H1 (cell line): Measurements from ENCODE around the gene EIF1B. TPM values are rescaled to one million over a fixed set of nuclear protein-coding genes. Genes with fewer than 3 reads are reported as not detected.
A peak's percentile ranks its signal among the peaks of the same experiment; 100 is the strongest.

Experiments used
- CTCF ChIA-PET: fragments of 300-600 bp; sonication (Branson Sonifier 250); formaldehyde crosslinking; loops from one replicate; lab custom pipeline; 2021; ENCODE audit not compliant: partially characterized antibody; lab: Charles Lee
- POLR2A ChIA-PET: fragments of 300-600 bp; sonication (Branson Sonifier 250); formaldehyde crosslinking; loops from one replicate; lab custom pipeline; 2021; ENCODE audit warnings: inconsistent platforms; ENCODE audit not compliant: partially characterized antibody; lab: Charles Lee
- DNase-seq, 2 experiments: peaks; one replicate each; pipeline versions ENCODE4 v3.0.0 to v3.0.0-alpha.2; 2010 to 2022; ENCODE audit warnings: low spot score in 2 of 2, low read depth in 1 of 2, mixed read lengths in 1 of 2
- FAIRE-seq: peaks from 2 replicates; lab custom pipeline; 2011; peaks lifted over from hg19 to GRCh38; lab: Jason Lieb, UNC
- H2AFZ ChIP-seq: 2 replicates; pipeline ENCODE4 v1.8.1; 2012; ENCODE audit warnings: low read length, inconsistent platforms
- H2AK5ac ChIP-seq: 2 replicates; pipeline ENCODE4 v1.6.1; 2013; ENCODE audit warnings: low read depth, low read length
- H2BK120ac ChIP-seq: replicated peaks from 2 replicates; pipeline ENCODE3; 2013; ENCODE audit warnings: low read depth, low read length, inconsistent platforms
- H2BK12ac ChIP-seq: 2 replicates; pipeline ENCODE4 v1.6.1; 2013; ENCODE audit warnings: low read depth, low read length
- H2BK15ac ChIP-seq: 2 replicates; pipeline ENCODE4 v1.6.1; 2013; ENCODE audit warnings: low read length
- H2BK20ac ChIP-seq: 2 replicates; pipeline ENCODE4 v1.6.1; 2013; ENCODE audit warnings: low read length
- H2BK5ac ChIP-seq: 2 replicates; pipeline ENCODE4 v1.6.1; 2013; ENCODE audit warnings: low read depth, low read length
- H3K14ac ChIP-seq: 2 replicates; pipeline ENCODE4 v1.6.1; 2013; ENCODE audit warnings: inconsistent platforms; ENCODE audit not compliant: insufficient read length
- H3K18ac ChIP-seq: 2 replicates; pipeline ENCODE4 v1.6.1; 2013; ENCODE audit warnings: low read length; ENCODE audit errors: extremely low read depth
- H3K23ac ChIP-seq: 2 replicates; pipeline ENCODE4 v1.6.1; 2013; ENCODE audit warnings: inconsistent platforms; ENCODE audit not compliant: insufficient read length
- H3K23me2 ChIP-seq: 2 replicates; pipeline ENCODE4 v1.6.1; 2013; ENCODE audit warnings: low read depth, low read length
- H3K27ac ChIP-seq: 2 replicates; pipeline ENCODE4 v1.6.1; 2011; ENCODE audit warnings: low read depth, low read length, inconsistent platforms
- H3K27me3 ChIP-seq, 4 experiments: replicated peaks in 1 of 4; 1 replicate in 1 of 4; 2 replicates in 3 of 4; pipeline versions ENCODE4 v1.6.1 to v1.8.1; 2011 to 2013; ENCODE audit warnings: low read length in 3 of 4, mild to moderate bottlenecking in 3 of 4, inconsistent platforms in 2 of 4, mixed read lengths in 2 of 4, moderate library complexity in 1 of 4; ENCODE audit not compliant: control insufficient read depth in 3 of 4, insufficient read depth in 3 of 4; ENCODE audit errors: extremely low read depth in 1 of 4
- H3K36me3 ChIP-seq, 4 experiments: 2 replicates each; pipeline versions ENCODE4 v1.6.1 to v1.8.1; 2011 to 2013; ENCODE audit warnings: mild to moderate bottlenecking in 4 of 4, low read length in 3 of 4, moderate library complexity in 2 of 4, control low read depth in 1 of 4, inconsistent platforms in 1 of 4; ENCODE audit not compliant: insufficient read depth in 4 of 4, control insufficient read depth in 2 of 4
- H3K4ac ChIP-seq: replicated peaks from 2 replicates; pipeline ENCODE3; 2013; ENCODE audit warnings: low read length, low read depth, mixed read lengths, inconsistent platforms; ENCODE audit not compliant: insufficient read length
- H3K4me1 ChIP-seq, 4 experiments: replicated peaks in 1 of 4; 1 replicate in 1 of 4; 2 replicates in 3 of 4; pipeline versions ENCODE4 v1.6.1 to v1.8.1; 2011 to 2013; ENCODE audit warnings: low read length in 3 of 4, inconsistent platforms in 2 of 4, mixed read lengths in 1 of 4; ENCODE audit not compliant: insufficient read depth in 4 of 4, control insufficient read depth in 3 of 4
- H3K4me2 ChIP-seq, 2 experiments: 2 replicates each; pipeline versions ENCODE4 v1.6.1 to v1.8.1; 2011 to 2013; ENCODE audit warnings: low read depth in 2 of 2, low read length in 2 of 2, control low read depth in 1 of 2, inconsistent platforms in 1 of 2, mild to moderate bottlenecking in 1 of 2; ENCODE audit not compliant: insufficient read depth in 1 of 2
- H3K4me3 ChIP-seq, 4 experiments: fragments of 200-600, 300-600 bp in 1 of 4; sonication (generic), shearing (Covaris generic), sonication (Bioruptor Twin) in 1 of 4; 2 replicates each; pipeline versions ENCODE4 v1.5.1 to v1.8.1; 2011 to 2016; ENCODE audit warnings: low read length in 4 of 4, low read depth in 3 of 4, control low read depth in 2 of 4, inconsistent platforms in 2 of 4, mild to moderate bottlenecking in 2 of 4, mixed read lengths in 1 of 4, moderate library complexity in 1 of 4; ENCODE audit not compliant: insufficient read depth in 2 of 4; ENCODE audit errors: extremely low read depth in 1 of 4
- H3K56ac ChIP-seq: replicated peaks from 2 replicates; pipeline ENCODE3; 2013; ENCODE audit warnings: low read depth, mild to moderate bottlenecking, mixed read lengths, low read length, inconsistent platforms; ENCODE audit not compliant: insufficient read length
- H3K79me1 ChIP-seq: 2 replicates; pipeline ENCODE4 v1.6.1; 2013; ENCODE audit warnings: low read depth, low read length, control low read depth
- H3K79me2 ChIP-seq, 2 experiments: 2 replicates each; pipeline versions ENCODE4 v1.6.1 to v1.8.1; 2012 to 2013; ENCODE audit warnings: low read length in 2 of 2, mild to moderate bottlenecking in 2 of 2, inconsistent platforms in 1 of 2; ENCODE audit not compliant: insufficient read depth in 2 of 2, control insufficient read depth in 1 of 2
- H3K9ac ChIP-seq, 4 experiments: replicated peaks in 1 of 4; 1 replicate in 1 of 4; 2 replicates in 3 of 4; pipeline versions ENCODE4 v1.6.1 to v1.8.1; 2011 to 2013; ENCODE audit warnings: low read depth in 3 of 4, low read length in 3 of 4, control low read depth in 2 of 4, mild to moderate bottlenecking in 2 of 4, moderate library complexity in 2 of 4, inconsistent platforms in 1 of 4; ENCODE audit errors: extremely low read depth in 1 of 4
- H3K9me3 ChIP-seq, 2 experiments: 2 replicates each; pipeline versions ENCODE4 v1.6.1 to v1.8.1; 2012 to 2013; ENCODE audit warnings: mild to moderate bottlenecking in 2 of 2, moderate library complexity in 2 of 2, control low read depth in 1 of 2, inconsistent platforms in 1 of 2, low read depth in 1 of 2, low read length in 1 of 2, mixed read lengths in 1 of 2; ENCODE audit not compliant: insufficient read depth in 2 of 2
- H4K20me1 ChIP-seq, 2 experiments: replicated peaks in 1 of 2; 2 replicates each; pipeline versions ENCODE3 to v1.8.1; 2011 to 2013; ENCODE audit warnings: inconsistent platforms in 2 of 2, low read length in 2 of 2, mild to moderate bottlenecking in 1 of 2; ENCODE audit not compliant: insufficient read depth in 2 of 2, control insufficient read depth in 1 of 2
- H4K5ac ChIP-seq: 2 replicates; pipeline ENCODE4 v1.6.1; 2013; ENCODE audit warnings: low read length, low read depth, mixed read lengths, inconsistent platforms; ENCODE audit not compliant: insufficient read length
- H4K8ac ChIP-seq: 2 replicates; pipeline ENCODE4 v1.8.0; 2013; ENCODE audit warnings: mild to moderate bottlenecking, moderate library complexity, low read length, inconsistent platforms; ENCODE audit not compliant: insufficient read depth; ENCODE audit errors: extremely low read depth
- H4K91ac ChIP-seq: replicated peaks from 2 replicates; pipeline ENCODE3; 2013; ENCODE audit warnings: low read length, mixed read lengths, inconsistent platforms; ENCODE audit not compliant: insufficient read length
- BCL11A ChIP-seq, 2 experiments: IDR thresholded peaks; one replicate each; pipeline ENCODE4 v1.6.1; 2011; ENCODE audit warnings: low read depth in 2 of 2, low read length in 2 of 2, mild to moderate bottlenecking in 2 of 2
- CEBPB ChIP-seq: IDR thresholded peaks from 2 replicates; pipeline ENCODE4 v1.6.1; 2012; ENCODE audit warnings: low read depth, low read length
- GABPA ChIP-seq: IDR thresholded peaks from 2 replicates; pipeline ENCODE4 v1.6.1; 2011; ENCODE audit warnings: mild to moderate bottlenecking, low read length, moderate library complexity, borderline replicate concordance; ENCODE audit not compliant: insufficient read depth
- POLR2A ChIP-seq, 2 experiments: IDR thresholded peaks; 1 replicate in 1 of 2; 2 replicates in 1 of 2; pipeline ENCODE4 v1.6.1; 2011; ENCODE audit warnings: low read depth in 2 of 2, low read length in 2 of 2, mild to moderate bottlenecking in 2 of 2; ENCODE audit errors: control extremely low read depth in 1 of 2
- SIRT6 ChIP-seq: IDR thresholded peaks from one replicate; pipeline ENCODE4 v1.7.1; 2012; ENCODE audit warnings: low read length, inconsistent platforms
- TAF1 ChIP-seq: IDR thresholded peaks from 2 replicates; pipeline ENCODE4 v1.6.1; 2011; ENCODE audit warnings: mild to moderate bottlenecking, low read depth, low read length
- ZNF274 ChIP-seq: IDR thresholded peaks from 2 replicates; pipeline ENCODE4 v1.7.0; 2012; ENCODE audit warnings: low read length, borderline replicate concordance; ENCODE audit errors: extremely low read depth
- WGBS, 2 experiments: shearing (Covaris generic) in 1 of 2; methylation state at CpG; one replicate each; pipeline versions ENCODE4 v1.1.6 to v1.1.7; 2013 to 2015; ENCODE audit warnings: low lambda C conversion rate in 2 of 2, mixed read lengths in 2 of 2, inconsistent platforms in 1 of 2, low coverage in 1 of 2, missing lambda C conversion rate in 1 of 2; ENCODE audit not compliant: insufficient replicate concordance in 2 of 2, insufficient coverage in 1 of 2, insufficient read length in 1 of 2; ENCODE audit errors: extremely low coverage in 1 of 2, missing lambda C conversion rate in 1 of 2; 5-methylcytosine and 5-hydroxymethylcytosine counted together
- polyA plus RNA-seq, 7 experiments: library from polyadenylated mRNA; depleted of rRNA in 3 of 7; stranded (reverse) in 5 of 7; unstranded in 2 of 7; fragments of >200 nt in 5 of 7; fragments of 200-250 nt in 2 of 7; gene quantifications; 1 replicate in 5 of 7; 2 replicates in 1 of 7; 4 replicates in 1 of 7; pipeline versions ENCODE4 v1.2.1 to v1.2.3, GENCODE V29; 2011 to 2013; ENCODE audit warnings: missing spikeins in 2 of 7, mixed read lengths in 2 of 7
- total RNA-seq: library from RNA; stranded (reverse); fragmentation: NEBNext Ultra II Directional; extraction: Animal tissue kit (Norgen Biotek cat#: 25700); gene quantifications from 2 replicates; pipeline ENCODE4 v1.2.1, GENCODE V29; 2021
- TF ChIP-seq, protein P1 (sequence below), 3 experiments: IDR thresholded peaks; 1 replicate in 2 of 3; 2 replicates in 1 of 3; pipeline versions ENCODE4 v1.5.1 to v1.6.1; 2011; ENCODE audit warnings: low read length in 3 of 3, mild to moderate bottlenecking in 3 of 3, inconsistent platforms in 2 of 3, low read depth in 1 of 3, moderate library complexity in 1 of 3; ENCODE audit not compliant: insufficient read depth in 1 of 3; ENCODE audit errors: control extremely low read depth in 1 of 3
- TF ChIP-seq, protein P2 (sequence below): IDR thresholded peaks from 2 replicates; pipeline ENCODE4 v1.6.1; 2012; ENCODE audit warnings: inconsistent platforms

The EIF1B gene
- total and polyA plus RNA-seq, 2 of the 8 experiments (the other 6 are each of a cell fraction or from before 2014, with no cell fraction given) = 42.4 to 115 TPM

DNA sequence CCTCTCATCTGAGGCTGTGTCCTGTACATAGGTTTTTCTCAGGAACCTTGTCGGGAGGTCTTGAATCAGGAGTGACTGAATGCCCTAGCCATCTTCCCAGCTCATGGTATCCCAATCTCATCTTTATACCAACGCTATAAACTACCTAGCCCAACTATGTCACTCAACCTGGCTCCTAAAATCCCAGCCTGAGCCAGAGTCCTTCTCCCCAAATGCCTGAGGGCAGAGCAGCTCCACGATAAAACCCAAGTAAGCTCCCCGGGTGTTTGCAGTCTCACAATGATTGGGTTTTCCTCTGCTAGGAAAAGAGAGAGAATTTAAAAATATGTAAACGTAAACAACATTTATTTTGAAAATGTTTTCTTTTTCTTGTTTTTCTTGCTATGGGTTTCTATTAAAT, 14.4 kb downstream of the EIF1B start:
- H3K9ac ChIP-seq = no peak overlapping the region
- no peaks in the 10 kb centered on the region for H3K23me2 ChIP-seq
- H3K27ac ChIP-seq = no peak overlapping the region
- H3K23ac ChIP-seq = no peak overlapping the region
- FAIRE-seq (no peak), DNase-seq (no peak)
- no peaks in the 10 kb centered on the region for H4K20me1 ChIP-seq
- H2AFZ ChIP-seq = 0 out of 2 replicates have a peak overlapping the region, but pooled peaks have one; percentile 7
- H3K4ac ChIP-seq = no peak overlapping the region
- H2BK120ac ChIP-seq = no peak overlapping the region
- no peak overlapping the region for H2BK12ac ChIP-seq
- no peak overlapping the region for H4K8ac ChIP-seq
- H2AK5ac ChIP-seq = no peak overlapping the region
- whole genome bisulfite sequencing, 2 experiments = 94% methylated on average over 5 of the region's 5 CpGs; no CpG with 5 or more reads in 1 of the 2 experiments
- H3K14ac ChIP-seq = no peak overlapping the region
- H3K4me3 ChIP-seq = no peak overlapping the region
- H3K79me2 ChIP-seq = no peaks in the 10 kb centered on the region
- no peak overlapping the region for H3K56ac ChIP-seq
- H3K18ac ChIP-seq = no peak overlapping the region
- no peak overlapping the region for H2BK20ac ChIP-seq
- H3K4me2 ChIP-seq = no peak overlapping the region
- peaks cover 0 to 10% (median 2%) of the 10 kb centered on the region in 4 experiments; a peak in 5 of 7 replicates for H3K4me1 ChIP-seq
- no peaks in the 10 kb centered on the region for H3K9me3 ChIP-seq
- no peaks in the 10 kb centered on the region for H3K36me3 ChIP-seq
- H3K79me1 ChIP-seq = no peaks in the 10 kb centered on the region
- POLR2A ChIA-PET = interaction anchor here (1.2 to 2.0 kb wide), 3 partner anchors 11 to 15 kb away, joined by 4 to 7 read pairs (median 5); partner anchors contain the start of gene EIF1B
- H4K91ac ChIP-seq = no peak overlapping the region
- no peaks in the 10 kb centered on the region for H3K27me3 ChIP-seq
- H4K5ac ChIP-seq = no peak overlapping the region
- no peak overlapping the region; the same call in 1 of the 2 replicates for H2BK5ac ChIP-seq
- CTCF ChIA-PET = interaction anchor here (0.7 to 1.3 kb wide), 2 partner anchors 9 to 30 kb away, joined by 3 read pairs; no protein-coding TSS in a partner anchor
- H2BK15ac ChIP-seq = no peak overlapping the region
- TF ChIP-seq ZNF274 (no peak), CEBPB (no peak), SIRT6 (no peak), TAF1 (no peak), BCL11A (IDR thresholded peaks at IDR 0.05; ENCODE audit: low read depth in 2 of 2, low read length in 2 of 2) (no peak), GABPA (no peak), POLR2A (IDR thresholded peaks at IDR 0.05; ENCODE audit: control extremely low read depth in 1 of 2, low read depth in 2 of 2, low read length in 2 of 2) (no peak)
- TF ChIP-seq, protein P1, sequence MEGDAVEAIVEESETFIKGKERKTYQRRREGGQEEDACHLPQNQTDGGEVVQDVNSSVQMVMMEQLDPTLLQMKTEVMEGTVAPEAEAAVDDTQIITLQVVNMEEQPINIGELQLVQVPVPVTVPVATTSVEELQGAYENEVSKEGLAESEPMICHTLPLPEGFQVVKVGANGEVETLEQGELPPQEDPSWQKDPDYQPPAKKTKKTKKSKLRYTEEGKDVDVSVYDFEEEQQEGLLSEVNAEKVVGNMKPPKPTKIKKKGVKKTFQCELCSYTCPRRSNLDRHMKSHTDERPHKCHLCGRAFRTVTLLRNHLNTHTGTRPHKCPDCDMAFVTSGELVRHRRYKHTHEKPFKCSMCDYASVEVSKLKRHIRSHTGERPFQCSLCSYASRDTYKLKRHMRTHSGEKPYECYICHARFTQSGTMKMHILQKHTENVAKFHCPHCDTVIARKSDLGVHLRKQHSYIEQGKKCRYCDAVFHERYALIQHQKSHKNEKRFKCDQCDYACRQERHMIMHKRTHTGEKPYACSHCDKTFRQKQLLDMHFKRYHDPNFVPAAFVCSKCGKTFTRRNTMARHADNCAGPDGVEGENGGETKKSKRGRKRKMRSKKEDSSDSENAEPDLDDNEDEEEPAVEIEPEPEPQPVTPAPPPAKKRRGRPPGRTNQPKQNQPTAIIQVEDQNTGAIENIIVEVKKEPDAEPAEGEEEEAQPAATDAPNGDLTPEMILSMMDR (IDR thresholded peaks at IDR 0.05; ENCODE audit: control extremely low read depth in 1 of 3, insufficient read depth in 1 of 3, low read depth in 1 of 3, low read length in 3 of 3) = no peak
- TF ChIP-seq, protein P2, sequence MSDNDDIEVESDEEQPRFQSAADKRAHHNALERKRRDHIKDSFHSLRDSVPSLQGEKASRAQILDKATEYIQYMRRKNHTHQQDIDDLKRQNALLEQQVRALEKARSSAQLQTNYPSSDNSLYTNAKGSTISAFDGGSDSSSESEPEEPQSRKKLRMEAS = no peak
